IMR-90 (cell line): ENCODE measurements around the gene TIE1. TPM values are rescaled to one million over a fixed set of nuclear protein-coding genes. Genes with fewer than 3 reads are reported as not detected.

ENCODE experiments used
- ATAC-seq: fragments of 200-7000 bp; cut with Tn5 transposase; 2 replicates; pipeline ENCODE4 v1.9.1; 2020; ENCODE audit warnings: low read depth, mild to moderate bottlenecking, moderate library complexity
- BruUV-seq: library from RNA; stranded (reverse); fragments of 400-500 nt; replicated peaks from 2 replicates; lab custom pipeline; 2021; lab: Mats Ljungman, UMichigan
- CTCF ChIA-PET: fragments of 300-600 bp; formaldehyde crosslinking; extraction: SDS; loops from one replicate; lab custom pipeline; 2021; ENCODE audit warnings: antibody characterized with exemption; lab: Yijun Ruan, JAX
- POLR2A ChIA-PET: fragments of 300-600 bp; sonication (Branson Sonifier 250); formaldehyde crosslinking; loops from one replicate; lab custom pipeline; 2022; ENCODE audit warnings: antibody characterized with exemption; ENCODE audit not compliant: unreplicated experiment; lab: Charles Lee
- DNase-seq: peaks from one replicate; pipeline ENCODE4 v3.0.0; 2013
- H2AFZ ChIP-seq: replicated peaks from 2 replicates; pipeline ENCODE3; 2013; ENCODE audit warnings: low read length, mild to moderate bottlenecking; ENCODE audit not compliant: poor library complexity
- H2AK5ac ChIP-seq: 2 replicates; pipeline ENCODE4 v1.6.1; 2013; ENCODE audit warnings: low read depth, low read length, inconsistent platforms
- H2AK9ac ChIP-seq: replicated peaks from 2 replicates; pipeline ENCODE3; 2013; ENCODE audit warnings: mild to moderate bottlenecking, low read depth, low read length, moderate library complexity; ENCODE audit not compliant: poor library complexity
- H2BK120ac ChIP-seq: 2 replicates; pipeline ENCODE4 v1.6.1; 2013; ENCODE audit warnings: low read depth, low read length, inconsistent platforms
- H2BK15ac ChIP-seq: 3 replicates; pipeline ENCODE4 v1.6.1; 2013; ENCODE audit warnings: low read depth, low read length, inconsistent platforms
- H2BK20ac ChIP-seq: 2 replicates; pipeline ENCODE4 v1.6.1; 2013; ENCODE audit warnings: low read depth, mild to moderate bottlenecking, inconsistent platforms, low read length, moderate library complexity
- H2BK5ac ChIP-seq: 2 replicates; pipeline ENCODE4 v1.6.1; 2013; ENCODE audit warnings: mild to moderate bottlenecking, low read depth, low read length, inconsistent platforms; ENCODE audit not compliant: poor library complexity, severe bottlenecking
- H3K14ac ChIP-seq: replicated peaks from 2 replicates; pipeline ENCODE4 v1.6.1; 2013; ENCODE audit warnings: low read depth, low read length, inconsistent platforms
- H3K18ac ChIP-seq: 2 replicates; pipeline ENCODE4 v1.6.1; 2013; ENCODE audit warnings: low read depth, low read length, control low read depth
- H3K23ac ChIP-seq: 2 replicates; pipeline ENCODE4 v1.6.1; 2013; ENCODE audit warnings: low read depth, low read length, inconsistent platforms
- H3K27ac ChIP-seq: 2 replicates; pipeline ENCODE4 v1.5.1; 2013; ENCODE audit warnings: mild to moderate bottlenecking, control low read depth, low read length; ENCODE audit not compliant: insufficient read depth
- H3K27me3 ChIP-seq: 2 replicates; pipeline ENCODE4 v1.6.1; 2013; ENCODE audit warnings: low read length; ENCODE audit not compliant: control insufficient read depth, insufficient read depth
- H3K36me3 ChIP-seq: 2 replicates; pipeline ENCODE4 v1.6.1; 2013; ENCODE audit warnings: low read length, mixed read lengths; ENCODE audit not compliant: control insufficient read depth, insufficient read depth
- H3K4ac ChIP-seq: 2 replicates; pipeline ENCODE4 v1.6.1; 2013; ENCODE audit warnings: low read depth, low read length, inconsistent platforms
- H3K4me1 ChIP-seq: 2 replicates; pipeline ENCODE4 v1.6.1; 2013; ENCODE audit warnings: low read length, mixed read lengths; ENCODE audit not compliant: control insufficient read depth, insufficient read depth
- H3K4me2 ChIP-seq: 2 replicates; pipeline ENCODE4 v1.6.1; 2013; ENCODE audit warnings: low read depth, mild to moderate bottlenecking, control low read depth, low read length, moderate library complexity
- H3K4me3 ChIP-seq: 2 replicates; pipeline ENCODE4 v1.5.1; 2013; ENCODE audit warnings: low read depth, mild to moderate bottlenecking, control low read depth, low read length, moderate library complexity; ENCODE audit not compliant: insufficient read depth
- H3K56ac ChIP-seq: 2 replicates; pipeline ENCODE4 v1.6.1; 2013; ENCODE audit warnings: low read length, inconsistent platforms; ENCODE audit not compliant: insufficient read depth; ENCODE audit errors: extremely low read depth
- H3K79me1 ChIP-seq, 2 experiments: 2 replicates each; pipeline ENCODE4 v1.6.1; 2013; ENCODE audit warnings: low read length in 2 of 2, inconsistent platforms in 1 of 2, low read depth in 1 of 2
- H3K9ac ChIP-seq: 2 replicates; pipeline ENCODE4 v1.6.1; 2013; ENCODE audit warnings: low read depth, low read length, control low read depth
- H3K9me1 ChIP-seq: 2 replicates; pipeline ENCODE4 v1.6.1; 2013; ENCODE audit warnings: low read length, inconsistent platforms; ENCODE audit not compliant: insufficient read depth
- H3K9me3 ChIP-seq: 2 replicates; pipeline ENCODE4 v1.6.1; 2013; ENCODE audit warnings: low read length; ENCODE audit not compliant: control insufficient read depth, insufficient read depth
- H4K20me1 ChIP-seq: 2 replicates; pipeline ENCODE4 v1.6.1; 2013; ENCODE audit warnings: low read length, inconsistent platforms; ENCODE audit not compliant: insufficient read depth
- H4K5ac ChIP-seq: 2 replicates; pipeline ENCODE4 v1.6.1; 2013; ENCODE audit warnings: mild to moderate bottlenecking, low read depth, low read length, control low read depth
- H4K8ac ChIP-seq, 2 experiments: 2 replicates each; pipeline ENCODE4 v1.6.1; 2013; ENCODE audit warnings: low read depth in 2 of 2, low read length in 2 of 2, control low read depth in 1 of 2, inconsistent platforms in 1 of 2
- H4K91ac ChIP-seq: 2 replicates; pipeline ENCODE4 v1.6.1; 2013; ENCODE audit warnings: low read depth, low read length, inconsistent platforms; ENCODE audit not compliant: insufficient read depth
- CEBPB ChIP-seq: IDR thresholded peaks from 2 replicates; pipeline ENCODE4 v1.6.1; 2012; ENCODE audit warnings: low read depth, low read length, improper control_type of control experiment
- CHD1 ChIP-seq: IDR thresholded peaks from 2 replicates; pipeline ENCODE4 v1.6.1; 2012; ENCODE audit warnings: low read depth, low read length, improper control_type of control experiment
- CTCF ChIP-seq: conservative IDR thresholded peaks from 2 replicates; pipeline ENCODE4 v1.5.1; 2012; ENCODE audit warnings: mild to moderate bottlenecking, low read depth, low read length, improper control_type of control experiment
- MAZ ChIP-seq: IDR thresholded peaks from 2 replicates; pipeline ENCODE4 v1.6.1; 2012; ENCODE audit warnings: low read depth, mild to moderate bottlenecking, low read length, improper control_type of control experiment, moderate library complexity, borderline replicate concordance
- NFE2L2 ChIP-seq: fragments of 150-350 bp; IDR thresholded peaks from 2 replicates; pipeline ENCODE4 v1.6.1; 2016; ENCODE audit warnings: low read depth, mild to moderate bottlenecking, low read length
- RCOR1 ChIP-seq: IDR thresholded peaks from 2 replicates; pipeline ENCODE4 v1.6.1; 2012; ENCODE audit warnings: mild to moderate bottlenecking, low read length, improper control_type of control experiment; ENCODE audit not compliant: insufficient replicate concordance
- RFX5 ChIP-seq: IDR thresholded peaks from 2 replicates; pipeline ENCODE4 v1.8.0; 2012; ENCODE audit warnings: low read depth, mild to moderate bottlenecking, low read length, moderate library complexity
- USF2 ChIP-seq: fragments of 150-350 bp; IDR thresholded peaks from 2 replicates; pipeline ENCODE4 v1.6.1; 2017; ENCODE audit warnings: mild to moderate bottlenecking, antibody characterized with exemption, low read length, low read depth
- WGBS, 2 experiments: methylation state at CpG; one replicate each; pipeline versions ENCODE4 v1.1.5 to v1.1.7; 2013; ENCODE audit warnings: missing lambda C conversion rate in 2 of 2; ENCODE audit not compliant: insufficient read length in 1 of 2; ENCODE audit errors: extremely low coverage in 2 of 2; 5-methylcytosine and 5-hydroxymethylcytosine counted together
- dilution Hi-C: fragments of 300-500 bp; cut with HindIII; formaldehyde crosslinking; loops from one replicate; pipeline ENCODE4 v1.14.3; 2018; ENCODE audit warnings: low sequenced_read_pairs; ENCODE audit not compliant: unreplicated experiment
- in situ Hi-C: fragments of 300-500 bp; cut with MboI; formaldehyde crosslinking; loops from 3 replicates; pipeline ENCODE4 v1.14.3; 2019; ENCODE audit warnings: low sequenced_read_pairs, inconsistent platforms, mixed read lengths
- intact Hi-C: fragments of 100-400 bp; cut with micrococcal nuclease; formaldehyde crosslinking; loops from 2 replicates; pipeline ENCODE4 v1.10.0; 2022
- polyA plus RNA-seq, 3 experiments: library from polyadenylated mRNA; depleted of rRNA; stranded (reverse); fragments of >200 nt; gene quantifications; 2 replicates each; pipeline ENCODE4 v1.2.3, GENCODE V29; 2012; ENCODE audit warnings: low replicate concordance in 1 of 3
- total RNA-seq: library from RNA; depleted of rRNA; stranded (reverse); fragments of >200 nt; gene quantifications from 2 replicates; pipeline ENCODE4 v1.2.3, GENCODE V29; 2012

The TIE1 gene
- total and polyA plus RNA-seq, 2 of the 4 experiments (the other 2 are of a cell fraction): 2.3 to 7.5 TPM

- DNase-seq: no peak
- TF ChIP-seq MAZ: no peak
- no peak for TF ChIP-seq RCOR1
- TF ChIP-seq NFE2L2: no peak
- no peak for TF ChIP-seq USF2
- no peak for TF ChIP-seq CTCF
- TF ChIP-seq CEBPB: no peak
- no peak for TF ChIP-seq CHD1
- TF ChIP-seq RFX5: no peak
- Histone ChIP-seq H4K91ac (no peak overlapping the region), H2BK15ac (no peak overlapping the region), H2BK120ac (no peak overlapping the region), H3K14ac (no peak overlapping the region), H3K18ac (no peak overlapping the region), H4K8ac (no peak overlapping the region), H4K20me1 (peaks cover 3% of the 10 kb centered on the region; the same call in 1 of the 2 replicates), H3K56ac (no peak overlapping the region), H3K79me1 (no peaks in the 10 kb centered on the region), H3K9me3 (no peaks in the 10 kb centered on the region), H3K4me3 (no peak overlapping the region), H2AK9ac (no peak overlapping the region), H3K4ac (no peak overlapping the region), H4K5ac (no peak overlapping the region), H3K23ac (no peak overlapping the region), H2BK20ac (no peak overlapping the region), H3K4me2 (no peak overlapping the region), H3K9me1 (peaks cover 19% of the 10 kb centered on the region), H3K36me3 (no peaks in the 10 kb centered on the region), H3K4me1 (peaks cover 18% of the 10 kb centered on the region), H2AFZ (no peak overlapping the region), H3K27ac (no peak overlapping the region), H3K9ac (no peak overlapping the region), H3K27me3 (0 out of 2 replicates have a peak, but pooled peaks cover 7% of the 10 kb centered on the region), H2BK5ac (no peak overlapping the region), H2AK5ac (no peak overlapping the region; the same call in 1 of the 2 replicates)
- intact Hi-C loops (no loop called here), in situ Hi-C loops (no loop called here), dilution Hi-C loops (no loop called here)
- ChIA-PET CTCF (no interaction called here), POLR2A (no interaction called here)
- 82% methylated on average over 4 of the region's 5 CpGs; no CpG with 5 or more reads in 1 of the 2 experiments for WGBS, 2 experiments
- BruUV-seq: no TSS peak
- ATAC-seq: no peak
These were observed 45.9 kb downstream of the TIE1 start for GRCh38 chr1:43346636-43347035.
